PC-9 (cell line): ENCODE results near the gene NR2C1. TPM values are rescaled to one million over a fixed set of nuclear protein-coding genes. Genes with fewer than 3 reads are reported as not detected.

Experiments used
- BruUV-seq: library from RNA; stranded (reverse); fragments of 400-500 nt; replicated peaks from 2 replicates; lab custom pipeline; 2021; lab: Mats Ljungman, UMichigan
- CTCF ChIA-PET: fragments of 300-600 bp; sonication (Branson Sonifier 250); formaldehyde crosslinking; loops from one replicate; lab custom pipeline; 2022; ENCODE audit warnings: antibody characterized with exemption; lab: Charles Lee
- POLR2A ChIA-PET: fragments of 300-600 bp; sonication (Branson Sonifier 250); formaldehyde crosslinking; loops from one replicate; lab custom pipeline; 2022; ENCODE audit warnings: antibody characterized with exemption; ENCODE audit not compliant: unreplicated experiment; lab: Charles Lee
- DNase-seq, 2 experiments: peaks; one replicate each; pipeline versions ENCODE4 v3.0.0 to v3.0.0-alpha.2; 2015 to 2022; ENCODE audit warnings: mixed read lengths in 1 of 2
- H2AFZ ChIP-seq: fragments of 200-600 bp; sonication (generic); 2 replicates; pipeline ENCODE4 v1.8.1; 2017; ENCODE audit warnings: antibody characterized with exemption
- H3F3A ChIP-seq: fragments of 200-600 bp; sonication (generic); 2 replicates; pipeline ENCODE4 v1.8.1; 2017; ENCODE audit warnings: antibody characterized with exemption, mild to moderate bottlenecking, low read depth; ENCODE audit not compliant: insufficient read depth
- H3K27ac ChIP-seq: fragments of 200-600 bp; sonication (generic); 2 replicates; pipeline ENCODE4 v1.6.1; 2016; ENCODE audit warnings: mixed run types
- H3K27me3 ChIP-seq: fragments of 200-600 bp; sonication (generic); 2 replicates; pipeline ENCODE4 v1.6.1; 2016; ENCODE audit warnings: low read depth, mixed run types; ENCODE audit not compliant: insufficient read depth
- H3K36me3 ChIP-seq: fragments of 200-600 bp; sonication (generic); 2 replicates; pipeline ENCODE4 v1.6.1; 2016; ENCODE audit warnings: low read depth, mixed run types
- H3K4me1 ChIP-seq: fragments of 200-600 bp; sonication (generic); replicated peaks from 2 replicates; pipeline ENCODE4 v1.6.1; 2016; ENCODE audit warnings: mixed run types; ENCODE audit not compliant: insufficient read depth
- H3K4me2 ChIP-seq: fragments of 200-600 bp; sonication (generic); 2 replicates; pipeline ENCODE4 v1.6.1; 2017; ENCODE audit warnings: mixed run types
- H3K4me3 ChIP-seq: fragments of 200-600 bp; sonication (generic); 2 replicates; pipeline ENCODE4 v1.6.1; 2016; ENCODE audit warnings: mixed run types
- H3K79me2 ChIP-seq: fragments of 200-600 bp; sonication (generic); 2 replicates; pipeline ENCODE4 v1.6.1; 2017; ENCODE audit warnings: low read depth, mixed run types
- H3K9me2 ChIP-seq: fragments of 200-600 bp; sonication (generic); 2 replicates; pipeline ENCODE4 v1.8.1; 2017; ENCODE audit warnings: mild to moderate bottlenecking; ENCODE audit not compliant: insufficient read depth
- H3K9me3 ChIP-seq: fragments of 200-600 bp; sonication (generic); 2 replicates; pipeline ENCODE4 v1.8.1; 2016; ENCODE audit warnings: low read depth; ENCODE audit not compliant: insufficient read depth
- H4K20me1 ChIP-seq: fragments of 200-600 bp; sonication (generic); 2 replicates; pipeline ENCODE4 v1.8.1; 2017; ENCODE audit not compliant: insufficient read depth
- EZH2 ChIP-seq: fragments of 200-600 bp; sonication (generic); IDR thresholded peaks from 2 replicates; pipeline ENCODE4 v1.8.0; 2017; ENCODE audit warnings: antibody characterized with exemption, low read depth
- intact Hi-C: fragments of 100-400 bp; cut with micrococcal nuclease; formaldehyde crosslinking; loops from one replicate; pipeline ENCODE4 v1.10.0; 2022; ENCODE audit not compliant: unreplicated experiment
- total RNA-seq: library from RNA; stranded (reverse); gene quantifications from 2 replicates; pipeline ENCODE4 v1.2.3, GENCODE V29; 2021
- TF ChIP-seq, protein P1 (sequence below): fragments of 200-600 bp; sonication (generic); conservative IDR thresholded peaks from 2 replicates; pipeline ENCODE4 v1.6.1; 2017; ENCODE audit warnings: mixed run types, antibody characterized with exemption, mild to moderate bottlenecking, moderate library complexity

The NR2C1 gene
- total RNA-seq, 1 experiment from 2014 or later: 26.4 TPM

GRCh38 chr12:95051241-95051640 lies 22.2 kb downstream of the NR2C1 start:
- Histone ChIP-seq H3K9me2 (no peaks in the 10 kb centered on the region), H4K20me1 (no peaks in the 10 kb centered on the region), H3K4me1 (no peaks in the 10 kb centered on the region), H3K4me2 (no peak overlapping the region), H3K27ac (no peak overlapping the region), H3K4me3 (no peak overlapping the region), H3K27me3 (no peaks in the 10 kb centered on the region), H3K36me3 (peaks cover 30% of the 10 kb centered on the region), H3F3A (no peaks in the 10 kb centered on the region), H3K9me3 (no peaks in the 10 kb centered on the region), H2AFZ (no peak overlapping the region), H3K79me2 (no peaks in the 10 kb centered on the region)
- POLR2A ChIA-PET: no interaction called here
- intact Hi-C loops: no loop called here
- TF ChIP-seq EZH2: no peak
- TF ChIP-seq, protein P1, sequence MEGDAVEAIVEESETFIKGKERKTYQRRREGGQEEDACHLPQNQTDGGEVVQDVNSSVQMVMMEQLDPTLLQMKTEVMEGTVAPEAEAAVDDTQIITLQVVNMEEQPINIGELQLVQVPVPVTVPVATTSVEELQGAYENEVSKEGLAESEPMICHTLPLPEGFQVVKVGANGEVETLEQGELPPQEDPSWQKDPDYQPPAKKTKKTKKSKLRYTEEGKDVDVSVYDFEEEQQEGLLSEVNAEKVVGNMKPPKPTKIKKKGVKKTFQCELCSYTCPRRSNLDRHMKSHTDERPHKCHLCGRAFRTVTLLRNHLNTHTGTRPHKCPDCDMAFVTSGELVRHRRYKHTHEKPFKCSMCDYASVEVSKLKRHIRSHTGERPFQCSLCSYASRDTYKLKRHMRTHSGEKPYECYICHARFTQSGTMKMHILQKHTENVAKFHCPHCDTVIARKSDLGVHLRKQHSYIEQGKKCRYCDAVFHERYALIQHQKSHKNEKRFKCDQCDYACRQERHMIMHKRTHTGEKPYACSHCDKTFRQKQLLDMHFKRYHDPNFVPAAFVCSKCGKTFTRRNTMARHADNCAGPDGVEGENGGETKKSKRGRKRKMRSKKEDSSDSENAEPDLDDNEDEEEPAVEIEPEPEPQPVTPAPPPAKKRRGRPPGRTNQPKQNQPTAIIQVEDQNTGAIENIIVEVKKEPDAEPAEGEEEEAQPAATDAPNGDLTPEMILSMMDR: no peak
- CTCF ChIA-PET: no interaction called here
- no peak for DNase-seq
- no TSS peak for BruUV-seq

DNA sequence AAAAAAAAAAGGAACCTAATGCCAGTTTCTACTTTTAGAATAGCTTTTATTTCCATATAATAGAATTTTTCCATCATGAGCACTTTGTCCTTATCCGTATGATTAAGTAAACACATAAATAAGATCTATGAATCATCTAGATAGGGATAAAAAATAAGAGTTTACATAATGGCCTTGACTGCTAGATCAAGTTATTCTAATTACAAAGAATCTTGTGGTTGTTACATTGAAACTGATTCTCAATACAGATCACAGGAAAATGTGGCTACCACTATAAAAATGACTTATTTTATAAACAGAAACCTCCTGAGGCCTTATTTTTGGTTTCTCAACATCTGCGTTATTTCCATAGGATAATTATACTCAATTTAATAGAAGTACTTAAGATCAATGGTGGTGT lies 35.5 kb downstream of the NR2C1 start:
- no peak overlapping the region for H2AFZ ChIP-seq
- intact Hi-C loops: no loop called here
- peaks cover 18% of the 10 kb centered on the region for H3K36me3 ChIP-seq
- no peak for DNase-seq
- no peak overlapping the region for H3K4me2 ChIP-seq
- ChIA-PET POLR2A (no interaction called here), CTCF (interaction anchor here (0.7 kb wide), 1 partner anchor 649 kb away, joined by 9 read pairs; no protein-coding TSS in a partner anchor)
- H3K79me2 ChIP-seq: no peaks in the 10 kb centered on the region
- H4K20me1 ChIP-seq: no peaks in the 10 kb centered on the region; the same call in 1 of the 2 replicates
- H3K27me3 ChIP-seq: no peaks in the 10 kb centered on the region
- H3F3A ChIP-seq: no peaks in the 10 kb centered on the region
- no peak overlapping the region for H3K27ac ChIP-seq
- no peaks in the 10 kb centered on the region for H3K4me1 ChIP-seq
- H3K9me2 ChIP-seq: no peaks in the 10 kb centered on the region
- BruUV-seq: no TSS peak
- TF ChIP-seq, protein P1: no peak
- TF ChIP-seq EZH2: no peak
- no peak overlapping the region for H3K4me3 ChIP-seq
- no peaks in the 10 kb centered on the region for H3K9me3 ChIP-seq

DNA sequence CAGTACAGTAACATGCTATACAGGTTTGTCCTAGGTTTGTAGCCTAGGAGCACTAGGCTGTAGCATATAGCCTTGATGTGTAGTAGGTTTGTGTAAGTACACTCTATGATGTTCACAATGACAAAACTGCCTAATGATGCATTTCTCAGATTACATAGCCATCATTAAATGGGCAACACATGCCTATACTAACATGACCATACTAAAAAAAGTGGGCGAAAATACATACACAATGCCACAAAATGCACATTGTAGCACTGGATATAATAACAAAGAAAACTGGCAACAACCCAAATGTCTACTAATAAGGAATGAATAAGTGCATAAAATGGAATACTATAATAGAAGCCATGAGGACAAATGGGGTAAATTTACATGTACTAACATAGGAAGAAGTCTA lies 38.7 kb downstream of the NR2C1 start:
- intact Hi-C loops: no loop called here
- Histone ChIP-seq H2AFZ (no peak overlapping the region), H3K79me2 (no peaks in the 10 kb centered on the region), H3K4me1 (no peaks in the 10 kb centered on the region), H3F3A (no peaks in the 10 kb centered on the region), H3K9me3 (no peaks in the 10 kb centered on the region), H3K9me2 (no peaks in the 10 kb centered on the region), H3K4me2 (no peak overlapping the region), H4K20me1 (no peaks in the 10 kb centered on the region), H3K27me3 (no peaks in the 10 kb centered on the region), H3K27ac (no peak overlapping the region), H3K36me3 (peaks cover 13% of the 10 kb centered on the region), H3K4me3 (no peak overlapping the region)
- CTCF ChIA-PET: no interaction called here
- BruUV-seq: no TSS peak
- no peak for DNase-seq
- TF ChIP-seq EZH2: no peak
- TF ChIP-seq, protein P1: no peak
- POLR2A ChIA-PET: no interaction called here
